GM12878 (cell line): Measurements from ENCODE around the gene OR5V1. TPM values are rescaled to one million over a fixed set of nuclear protein-coding genes. Genes with fewer than 3 reads are reported as not detected.

Experiments
- ATAC-seq: fragments of 200-7000 bp; cut with Tn5 transposase; 3 replicates; pipeline ENCODE4 v1.9.1; 2020; ENCODE audit warnings: mild to moderate bottlenecking, moderate library complexity
- BruUV-seq: library from RNA; stranded (reverse); fragments of 400-500 nt; replicated peaks from 2 replicates; lab custom pipeline; 2021; lab: Mats Ljungman, UMichigan
- CTCF ChIA-PET: fragments of 300-600 bp; sonication (Branson Sonifier 250); formaldehyde crosslinking; extraction: SDS; loops from one replicate; lab custom pipeline; 2021; ENCODE audit warnings: inconsistent platforms; lab: Yijun Ruan, JAX
- POLR2A ChIA-PET: fragments of 350-600 bp; formaldehyde crosslinking; extraction: SDS; loops from one replicate; lab custom pipeline; 2021; ENCODE audit warnings: inconsistent platforms; lab: Charles Lee
- RAD21 ChIA-PET: fragments of 300-600 bp; sonication (Branson Sonifier 250); formaldehyde crosslinking; loops from one replicate; lab custom pipeline; 2023; ENCODE audit warnings: antibody characterized with exemption; ENCODE audit not compliant: unreplicated experiment; lab: Charles Lee
- SMC1A ChIA-PET: fragments of 300-600 bp; sonication (Branson Sonifier 250); formaldehyde crosslinking; loops from one replicate; lab custom pipeline; 2023; ENCODE audit not compliant: unreplicated experiment, uncharacterized antibody; lab: Charles Lee
- DNase-seq: peaks from one replicate; pipeline ENCODE4 v3.0.0-alpha.2; 2011; ENCODE audit warnings: low read depth, low spot score
- FAIRE-seq: peaks from 3 replicates; lab custom pipeline; 2011; peaks lifted over from hg19 to GRCh38; lab: Jason Lieb, UNC
- H2AFZ ChIP-seq: 2 replicates; pipeline ENCODE4 v1.6.0; 2011; ENCODE audit warnings: low read depth, low read length, control low read depth; ENCODE audit not compliant: control insufficient read depth
- H3K27ac ChIP-seq: 2 replicates; pipeline ENCODE4 v1.5.1; 2011; ENCODE audit warnings: control low read depth; ENCODE audit not compliant: control insufficient read depth, insufficient read depth
- H3K27me3 ChIP-seq, 2 experiments: replicated peaks in 1 of 2; 2 replicates each; pipeline versions ENCODE4 v1.6.0 to v1.6.1; 2011; ENCODE audit warnings: low read length in 1 of 2; ENCODE audit not compliant: control insufficient read depth in 2 of 2, insufficient read depth in 2 of 2
- H3K36me3 ChIP-seq, 2 experiments: 2 replicates each; pipeline ENCODE4 v1.5.1; 2011; ENCODE audit warnings: low read length in 1 of 2; ENCODE audit not compliant: control insufficient read depth in 2 of 2, insufficient read depth in 2 of 2
- H3K4me1 ChIP-seq: 2 replicates; pipeline ENCODE4 v1.6.1; 2011; ENCODE audit warnings: mild to moderate bottlenecking, low read length, moderate library complexity, mixed read lengths; ENCODE audit not compliant: control insufficient read depth, insufficient read depth
- H3K4me2 ChIP-seq: 2 replicates; pipeline ENCODE4 v1.6.0; 2011; ENCODE audit warnings: control low read depth; ENCODE audit not compliant: control insufficient read depth, insufficient read depth
- H3K4me3 ChIP-seq: fragments of 200-600 bp; sonication (generic); 2 replicates; pipeline ENCODE4 v1.5.1; 2016
- H3K79me2 ChIP-seq: 2 replicates; pipeline ENCODE4 v1.6.0; 2011; ENCODE audit warnings: low read length; ENCODE audit not compliant: control insufficient read depth, insufficient read depth
- H3K9ac ChIP-seq: 2 replicates; pipeline ENCODE4 v1.8.0; 2011; ENCODE audit warnings: low read length, control low read depth, mixed read lengths; ENCODE audit not compliant: control insufficient read depth, insufficient read depth
- H3K9me3 ChIP-seq: replicated peaks from 3 replicates; pipeline ENCODE4 v1.5.1; 2011; ENCODE audit warnings: mild to moderate bottlenecking, low read length; ENCODE audit not compliant: control insufficient read depth, insufficient read depth
- H4K20me1 ChIP-seq: 2 replicates; pipeline ENCODE4 v1.6.0; 2011; ENCODE audit not compliant: control insufficient read depth, insufficient read depth
- BHLHE40 ChIP-seq, 2 experiments: fragments of 450-650 bp in 1 of 2; IDR thresholded peaks; 2 replicates each; pipeline ENCODE4 v1.6.1; 2011 to 2017; ENCODE audit warnings: low read depth in 2 of 2, borderline replicate concordance in 1 of 2, improper control_type of control experiment in 1 of 2, low read length in 1 of 2, mild to moderate bottlenecking in 1 of 2
- ETV6 ChIP-seq, 2 experiments: fragments of 450-650 bp in 1 of 2; IDR thresholded peaks in 1 of 2; conservative IDR thresholded peaks in 1 of 2; 2 replicates each; pipeline ENCODE4 v1.6.1; 2014; ENCODE audit warnings: antibody characterized with exemption in 1 of 2, borderline replicate concordance in 1 of 2, low read depth in 1 of 2, mild to moderate bottlenecking in 1 of 2, moderate library complexity in 1 of 2
- KAT2A ChIP-seq: conservative IDR thresholded peaks from 2 replicates; pipeline ENCODE4 v1.6.1; 2011; ENCODE audit warnings: low read depth, low read length; ENCODE audit not compliant: control insufficient read depth
- PBX3 ChIP-seq: IDR thresholded peaks from 2 replicates; pipeline ENCODE4 v1.6.1; 2011; ENCODE audit warnings: mild to moderate bottlenecking, low read depth, low read length, moderate library complexity; ENCODE audit not compliant: insufficient replicate concordance
- RAD21 ChIP-seq: IDR thresholded peaks from 2 replicates; pipeline ENCODE4 v1.6.1; 2011; ENCODE audit warnings: mild to moderate bottlenecking, low read depth, low read length, moderate library complexity; ENCODE audit not compliant: insufficient read depth
- YBX1 ChIP-seq: fragments of 450-650 bp; IDR thresholded peaks from 2 replicates; pipeline ENCODE4 v1.6.1; 2016; ENCODE audit warnings: antibody characterized with exemption
- WGBS: methylation state at CpG from one replicate; pipeline ENCODE4 v1.1.6; 2016; ENCODE audit warnings: low lambda C conversion rate; ENCODE audit not compliant: insufficient replicate concordance, insufficient coverage; ENCODE audit errors: missing lambda C conversion rate; 5-methylcytosine and 5-hydroxymethylcytosine counted together
- in situ Hi-C: fragments of 300-500 bp; cut with MboI; formaldehyde crosslinking; loops from 9 replicates; pipeline ENCODE4 v1.14.3; 2018; ENCODE audit warnings: mixed read lengths
- intact Hi-C: fragments of 100-400 bp; cut with micrococcal nuclease; formaldehyde crosslinking; loops from one replicate; pipeline ENCODE4 v1.14.2; 2022; ENCODE audit not compliant: unreplicated experiment
- polyA plus RNA-seq, 11 experiments: library from polyadenylated mRNA; depleted of rRNA in 4 of 11; unstranded in 6 of 11; stranded (reverse) in 5 of 11; fragments of >200 nt; fragmentation: Nextera tagmentation in 4 of 11; fragmentation: Illumina TruSeq in 1 of 11; extraction: Ambion mirVana in 4 of 11; extraction: Trizol in 1 of 11; gene quantifications; 1 replicate in 1 of 11; 2 replicates in 10 of 11; pipeline versions ENCODE4 v1.2.1 to v1.2.3, GENCODE V29; 2011 to 2016; ENCODE audit warnings: inconsistent platforms in 2 of 11, missing spikeins in 2 of 11, low read depth in 1 of 11
- total RNA-seq, 4 experiments: library from RNA; depleted of rRNA in 3 of 4; stranded (reverse); fragments of >200 nt in 3 of 4; fragmentation: Illumina TruSeq in 1 of 4; extraction: Trizol in 1 of 4; gene quantifications; 2 replicates each; pipeline versions ENCODE4 v1.2.1 to v1.2.3, GENCODE V29; 2013 to 2021
- TF ChIP-seq, protein P1 (sequence below), 3 experiments: IDR thresholded peaks in 2 of 3; conservative IDR thresholded peaks in 1 of 3; 2 replicates each; pipeline ENCODE4 v1.5.1; 2011; ENCODE audit warnings: low read depth in 3 of 3, low read length in 3 of 3, mild to moderate bottlenecking in 3 of 3, control low read depth in 2 of 3, moderate library complexity in 2 of 3, inconsistent platforms in 1 of 3, mixed read lengths in 1 of 3; ENCODE audit not compliant: control insufficient read depth in 2 of 3, insufficient read depth in 1 of 3; ENCODE audit errors: extremely low read depth in 1 of 3
- TF ChIP-seq, protein P2 (sequence below): fragments of 450-650 bp; formaldehyde crosslinking; IDR thresholded peaks from 2 replicates; pipeline ENCODE4 v1.4.0; 2020; ENCODE audit warnings: mild to moderate bottlenecking, moderate library complexity

The OR5V1 gene
- total and polyA plus RNA-seq, 10 of the 15 experiments (the other 5 are each of a cell fraction or from before 2014, with no cell fraction given) = not detected

DNA sequence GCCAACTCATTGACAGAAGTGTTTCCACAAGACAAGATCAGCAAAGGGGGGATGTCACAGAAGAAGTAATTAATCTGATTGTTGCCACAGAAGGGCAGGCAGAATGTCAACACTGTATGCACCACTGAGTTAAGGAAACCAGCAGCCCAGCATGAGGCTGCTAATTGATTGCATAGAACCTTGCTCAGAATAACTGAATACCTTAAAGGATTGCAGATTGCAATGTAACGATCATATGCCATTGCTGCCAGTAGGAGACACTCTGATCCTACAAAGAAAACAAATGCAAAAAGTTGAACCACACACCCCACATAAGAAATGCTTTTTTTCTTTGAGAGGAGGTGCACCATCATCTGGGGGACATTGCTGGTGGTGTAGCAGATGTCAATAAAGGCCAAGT, 13.1 kb downstream of the OR5V1 start:
- no peak overlapping the region for H3K9ac ChIP-seq
- no peak overlapping the region for H3K27ac ChIP-seq
- no peaks in the 10 kb centered on the region for H3K9me3 ChIP-seq
- H3K4me1 ChIP-seq = no peaks in the 10 kb centered on the region
- FAIRE-seq (no peak), ATAC-seq (no peak), DNase-seq (no peak)
- H3K4me3 ChIP-seq = no peak overlapping the region
- TF ChIP-seq KAT2A = no peak
- TF ChIP-seq, protein P1, sequence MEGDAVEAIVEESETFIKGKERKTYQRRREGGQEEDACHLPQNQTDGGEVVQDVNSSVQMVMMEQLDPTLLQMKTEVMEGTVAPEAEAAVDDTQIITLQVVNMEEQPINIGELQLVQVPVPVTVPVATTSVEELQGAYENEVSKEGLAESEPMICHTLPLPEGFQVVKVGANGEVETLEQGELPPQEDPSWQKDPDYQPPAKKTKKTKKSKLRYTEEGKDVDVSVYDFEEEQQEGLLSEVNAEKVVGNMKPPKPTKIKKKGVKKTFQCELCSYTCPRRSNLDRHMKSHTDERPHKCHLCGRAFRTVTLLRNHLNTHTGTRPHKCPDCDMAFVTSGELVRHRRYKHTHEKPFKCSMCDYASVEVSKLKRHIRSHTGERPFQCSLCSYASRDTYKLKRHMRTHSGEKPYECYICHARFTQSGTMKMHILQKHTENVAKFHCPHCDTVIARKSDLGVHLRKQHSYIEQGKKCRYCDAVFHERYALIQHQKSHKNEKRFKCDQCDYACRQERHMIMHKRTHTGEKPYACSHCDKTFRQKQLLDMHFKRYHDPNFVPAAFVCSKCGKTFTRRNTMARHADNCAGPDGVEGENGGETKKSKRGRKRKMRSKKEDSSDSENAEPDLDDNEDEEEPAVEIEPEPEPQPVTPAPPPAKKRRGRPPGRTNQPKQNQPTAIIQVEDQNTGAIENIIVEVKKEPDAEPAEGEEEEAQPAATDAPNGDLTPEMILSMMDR (IDR thresholded peaks at IDR 0.05 in 2 of 3, conservative IDR thresholded peaks at IDR 0.05 in 1 of 3; ENCODE audit: control insufficient read depth in 2 of 3, extremely low read depth in 1 of 3, insufficient read depth in 1 of 3, low read depth in 3 of 3, low read length in 3 of 3) = peak in 1 of 3 experiments; percentile 15; a peak in 1 of 6 replicates
- no peak for TF ChIP-seq ETV6 (conservative IDR thresholded peaks at IDR 0.05 in 1 of 2, IDR thresholded peaks at IDR 0.05 in 1 of 2; ENCODE audit: borderline replicate concordance in 1 of 2, low read depth in 1 of 2)
- TF ChIP-seq BHLHE40 (IDR thresholded peaks at IDR 0.05; ENCODE audit: borderline replicate concordance in 1 of 2, low read depth in 2 of 2, low read length in 1 of 2) = no peak
- peak; percentile 23; the same call in 1 of the 2 replicates for TF ChIP-seq RAD21
- TF ChIP-seq, protein P2, sequence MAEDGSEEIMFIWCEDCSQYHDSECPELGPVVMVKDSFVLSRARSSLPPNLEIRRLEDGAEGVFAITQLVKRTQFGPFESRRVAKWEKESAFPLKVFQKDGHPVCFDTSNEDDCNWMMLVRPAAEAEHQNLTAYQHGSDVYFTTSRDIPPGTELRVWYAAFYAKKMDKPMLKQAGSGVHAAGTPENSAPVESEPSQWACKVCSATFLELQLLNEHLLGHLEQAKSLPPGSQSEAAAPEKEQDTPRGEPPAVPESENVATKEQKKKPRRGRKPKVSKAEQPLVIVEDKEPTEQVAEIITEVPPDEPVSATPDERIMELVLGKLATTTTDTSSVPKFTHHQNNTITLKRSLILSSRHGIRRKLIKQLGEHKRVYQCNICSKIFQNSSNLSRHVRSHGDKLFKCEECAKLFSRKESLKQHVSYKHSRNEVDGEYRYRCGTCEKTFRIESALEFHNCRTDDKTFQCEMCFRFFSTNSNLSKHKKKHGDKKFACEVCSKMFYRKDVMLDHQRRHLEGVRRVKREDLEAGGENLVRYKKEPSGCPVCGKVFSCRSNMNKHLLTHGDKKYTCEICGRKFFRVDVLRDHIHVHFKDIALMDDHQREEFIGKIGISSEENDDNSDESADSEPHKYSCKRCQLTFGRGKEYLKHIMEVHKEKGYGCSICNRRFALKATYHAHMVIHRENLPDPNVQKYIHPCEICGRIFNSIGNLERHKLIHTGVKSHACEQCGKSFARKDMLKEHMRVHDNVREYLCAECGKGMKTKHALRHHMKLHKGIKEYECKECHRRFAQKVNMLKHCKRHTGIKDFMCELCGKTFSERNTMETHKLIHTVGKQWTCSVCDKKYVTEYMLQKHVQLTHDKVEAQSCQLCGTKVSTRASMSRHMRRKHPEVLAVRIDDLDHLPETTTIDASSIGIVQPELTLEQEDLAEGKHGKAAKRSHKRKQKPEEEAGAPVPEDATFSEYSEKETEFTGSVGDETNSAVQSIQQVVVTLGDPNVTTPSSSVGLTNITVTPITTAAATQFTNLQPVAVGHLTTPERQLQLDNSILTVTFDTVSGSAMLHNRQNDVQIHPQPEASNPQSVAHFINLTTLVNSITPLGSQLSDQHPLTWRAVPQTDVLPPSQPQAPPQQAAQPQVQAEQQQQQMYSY (CRISPR knock-in tag) = no peak
- no peak for TF ChIP-seq YBX1
- TF ChIP-seq PBX3 = no peak
- POLR2A ChIA-PET = no interaction called here
- SMC1A ChIA-PET = no interaction called here
- CTCF ChIA-PET = no interaction called here
- H2AFZ ChIP-seq = no peak overlapping the region
- 0% methylated on average over 1 of the region's 1 CpG for WGBS
- H4K20me1 ChIP-seq = no peaks in the 10 kb centered on the region
- intact Hi-C loops = no loop called here
- H3K79me2 ChIP-seq = no peaks in the 10 kb centered on the region
- H3K27me3 ChIP-seq = no peaks in the 10 kb centered on the region
- no peak overlapping the region for H3K4me2 ChIP-seq
- in situ Hi-C loops = no loop called here
- RAD21 ChIA-PET = no interaction called here
- no peaks in the 10 kb centered on the region for H3K36me3 ChIP-seq
- no TSS peak for BruUV-seq
